Measurements from ENCODE around the gene SNTB2. TPM values are rescaled to one million over a fixed set of nuclear protein-coding genes. Genes with fewer than 3 reads are reported as not detected.
A peak's percentile ranks its signal among the peaks of the same experiment; 100 is the strongest.

Gene SNTB2
- total and polyA plus RNA-seq, 2 of the 13 experiments (the other 11 are each of a cell fraction or from before 2014, with no cell fraction given): 11.5 to 19.2 TPM

DNA sequence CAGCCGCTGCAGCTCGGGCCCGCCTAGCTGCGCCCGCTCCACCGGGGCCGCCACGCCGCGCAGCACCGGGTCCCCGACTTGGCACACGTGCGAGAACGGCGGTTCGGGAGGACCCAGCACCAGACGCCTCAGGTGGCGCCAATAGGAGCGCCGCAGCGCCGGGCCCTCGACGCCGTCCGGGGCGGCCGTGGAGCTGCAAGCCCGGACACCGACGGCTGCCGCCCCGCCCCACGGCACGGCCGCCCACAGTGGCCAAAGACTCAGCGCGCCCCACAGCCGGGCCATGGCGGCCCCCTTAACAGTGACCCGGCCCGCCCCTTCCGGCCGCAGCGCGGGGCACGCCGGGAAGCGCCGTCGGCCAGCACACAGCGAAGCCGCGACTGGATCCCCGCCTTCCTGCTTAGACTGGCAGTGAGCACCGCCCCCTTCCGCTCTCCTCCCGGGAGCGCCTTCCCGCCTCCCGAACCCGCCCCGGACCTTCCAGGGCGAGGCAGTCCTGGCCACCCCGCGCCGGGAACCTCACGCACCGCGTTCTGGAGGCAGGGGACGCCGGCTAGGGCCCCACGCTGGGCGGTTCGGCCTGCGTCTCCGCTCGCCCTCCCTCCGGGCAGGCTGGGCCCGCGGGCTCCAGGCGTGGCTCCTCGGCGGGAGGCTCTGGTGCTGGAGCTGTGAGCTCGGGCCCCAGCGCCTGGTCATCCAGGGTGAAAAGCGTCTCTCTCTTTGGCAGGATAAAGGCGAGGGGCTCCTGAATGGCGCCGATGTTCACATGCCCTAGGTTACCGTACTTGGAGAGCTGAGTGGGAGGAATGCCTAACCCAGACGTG is 143.5 kb downstream of the SNTB2 start, which contains the start of gene PDF (continued):
- TF ChIP-seq CREB1 (IDR thresholded peaks at IDR 0.05) (no peak), CREB1 (CRISPR knock-in tag; IDR thresholded peaks at IDR 0.05) (no peak), MTERF4 (CRISPR knock-in tag; IDR thresholded peaks at IDR 0.05) (peak; percentile 61), ZSCAN31 (CRISPR knock-in tag; IDR thresholded peaks at IDR 0.05; ENCODE audit: low read depth) (peak; percentile 84), NCOA2 (CRISPR knock-in tag; IDR thresholded peaks at IDR 0.05) (peak; percentile 38; the same call in 1 of the 2 replicates), GATAD1 (CRISPR knock-in tag; IDR thresholded peaks at IDR 0.05) (peak; percentile 92), SMAD9 (CRISPR knock-in tag; IDR thresholded peaks at IDR 0.05) (peak; percentile 93), HNRNPL (IDR thresholded peaks at IDR 0.05; ENCODE audit: low read depth, low read length) (no peak), GATAD2A (CRISPR knock-in tag; IDR thresholded peaks at IDR 0.05) (peak; percentile 43; the same call in 1 of the 2 replicates), PRPF4 (IDR thresholded peaks at IDR 0.05; ENCODE audit: low read depth, low read length, poor library complexity, severe bottlenecking) (no peak), ZNF773 (CRISPR knock-in tag; IDR thresholded peaks at IDR 0.05; ENCODE audit: borderline replicate concordance) (peak; percentile 41; the same call in 1 of the 2 replicates), ZNF143 (CRISPR knock-in tag; IDR thresholded peaks at IDR 0.05) (peak; percentile 92), DR1 (CRISPR knock-in tag; IDR thresholded peaks at IDR 0.05) (peak; percentile 91), ISL2 (CRISPR knock-in tag; IDR thresholded peaks at IDR 0.05) (peak; percentile 84), POGK (CRISPR knock-in tag; conservative IDR thresholded peaks at IDR 0.05) (peak; percentile 94), ZNF335 (CRISPR knock-in tag; IDR thresholded peaks at IDR 0.05) (no peak), ZBTB42 (CRISPR knock-in tag; IDR thresholded peaks at IDR 0.05) (peak; percentile 89; the same call in 1 of the 2 replicates), HOXA5 (CRISPR knock-in tag; IDR thresholded peaks at IDR 0.05) (peak; percentile 79; the same call in 1 of the 2 replicates), ZIK1 (CRISPR knock-in tag; IDR thresholded peaks at IDR 0.05; ENCODE audit: borderline replicate concordance, low read depth) (0 out of 2 replicates have a peak, but pooled peaks have one; percentile 20), NR1H2 (CRISPR knock-in tag; IDR thresholded peaks at IDR 0.05; ENCODE audit: borderline replicate concordance, low read depth) (no peak)
- TF ChIP-seq, protein P1, sequence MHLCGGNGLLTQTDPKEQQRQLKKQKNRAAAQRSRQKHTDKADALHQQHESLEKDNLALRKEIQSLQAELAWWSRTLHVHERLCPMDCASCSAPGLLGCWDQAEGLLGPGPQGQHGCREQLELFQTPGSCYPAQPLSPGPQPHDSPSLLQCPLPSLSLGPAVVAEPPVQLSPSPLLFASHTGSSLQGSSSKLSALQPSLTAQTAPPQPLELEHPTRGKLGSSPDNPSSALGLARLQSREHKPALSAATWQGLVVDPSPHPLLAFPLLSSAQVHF (CRISPR knock-in tag; IDR thresholded peaks at IDR 0.05): peak; percentile 90
- TF ChIP-seq, protein P2, sequence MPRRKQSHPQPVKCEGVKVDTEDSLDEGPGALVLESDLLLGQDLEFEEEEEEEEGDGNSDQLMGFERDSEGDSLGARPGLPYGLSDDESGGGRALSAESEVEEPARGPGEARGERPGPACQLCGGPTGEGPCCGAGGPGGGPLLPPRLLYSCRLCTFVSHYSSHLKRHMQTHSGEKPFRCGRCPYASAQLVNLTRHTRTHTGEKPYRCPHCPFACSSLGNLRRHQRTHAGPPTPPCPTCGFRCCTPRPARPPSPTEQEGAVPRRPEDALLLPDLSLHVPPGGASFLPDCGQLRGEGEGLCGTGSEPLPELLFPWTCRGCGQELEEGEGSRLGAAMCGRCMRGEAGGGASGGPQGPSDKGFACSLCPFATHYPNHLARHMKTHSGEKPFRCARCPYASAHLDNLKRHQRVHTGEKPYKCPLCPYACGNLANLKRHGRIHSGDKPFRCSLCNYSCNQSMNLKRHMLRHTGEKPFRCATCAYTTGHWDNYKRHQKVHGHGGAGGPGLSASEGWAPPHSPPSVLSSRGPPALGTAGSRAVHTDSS (CRISPR knock-in tag; conservative IDR thresholded peaks at IDR 0.05): peak; percentile 89; the same call in 1 of the 2 replicates
